RWPE1 (cell line): ENCODE measurements around the gene NANS.
"Not testable (repeated sequence)": the region's sequence is repeated elsewhere in the genome, so short reads cannot be mapped to it uniquely, and the experiment has no call there.

Source experiments
- CTCF ChIA-PET: fragments of 350-600 bp; sonication (Branson Sonifier 250); formaldehyde crosslinking; extraction: SDS; loops from one replicate; lab custom pipeline; 2021; lab: Yijun Ruan, JAX
- POLR2A ChIA-PET: fragments of 400-600 bp; formaldehyde crosslinking; extraction: SDS; loops from one replicate; lab custom pipeline; 2020; ENCODE audit warnings: antibody characterized with exemption; ENCODE audit not compliant: low non-redundant PET; lab: Yijun Ruan, JAX
- DNase-seq: peaks from one replicate; pipeline ENCODE4 v3.0.0; 2012; ENCODE audit warnings: low spot score
- H3K27ac ChIP-seq: fragments of 450-650 bp; 2 replicates; pipeline ENCODE4 v1.5.1; 2017
- CTCF ChIP-seq: fragments of 450-650 bp; conservative IDR thresholded peaks from 2 replicates; pipeline ENCODE4 v1.5.1; 2017; ENCODE audit warnings: low read depth, mild to moderate bottlenecking

Gene NANS

DNA sequence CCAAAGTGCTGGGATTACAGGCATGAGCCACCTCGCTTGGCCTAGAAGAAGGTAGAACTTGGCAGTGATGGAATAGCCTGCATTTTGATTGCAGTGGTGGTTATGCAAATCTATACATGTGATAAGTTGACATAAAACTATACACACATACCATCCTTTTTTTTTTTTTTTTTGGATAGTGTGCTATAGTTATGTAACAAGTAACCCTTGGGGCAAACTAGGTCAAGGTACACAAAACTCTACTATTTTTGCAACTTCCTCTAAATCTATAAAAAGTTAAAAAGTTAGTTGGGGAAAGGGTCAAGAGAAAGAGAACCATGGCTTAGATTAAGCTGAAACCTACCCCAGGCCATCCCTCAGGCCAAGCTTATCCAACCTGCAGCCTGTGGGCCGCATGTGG, 51.4 kb downstream of the NANS start:
- no peak overlapping the region for H3K27ac ChIP-seq
- TF ChIP-seq CTCF = no peak
- ChIA-PET CTCF (interaction anchor here (0.6 to 0.9 kb wide), 3 partner anchors 36 to 185 kb away, joined by 3 to 5 read pairs (median 4); partner anchors contain the start of gene TRMO), POLR2A (interaction anchor here (0.7 kb wide), 1 partner anchor 11 kb away, joined by 5 read pairs; the partner anchor contains the start of gene TRIM14)
- DNase-seq = no peak

DNA sequence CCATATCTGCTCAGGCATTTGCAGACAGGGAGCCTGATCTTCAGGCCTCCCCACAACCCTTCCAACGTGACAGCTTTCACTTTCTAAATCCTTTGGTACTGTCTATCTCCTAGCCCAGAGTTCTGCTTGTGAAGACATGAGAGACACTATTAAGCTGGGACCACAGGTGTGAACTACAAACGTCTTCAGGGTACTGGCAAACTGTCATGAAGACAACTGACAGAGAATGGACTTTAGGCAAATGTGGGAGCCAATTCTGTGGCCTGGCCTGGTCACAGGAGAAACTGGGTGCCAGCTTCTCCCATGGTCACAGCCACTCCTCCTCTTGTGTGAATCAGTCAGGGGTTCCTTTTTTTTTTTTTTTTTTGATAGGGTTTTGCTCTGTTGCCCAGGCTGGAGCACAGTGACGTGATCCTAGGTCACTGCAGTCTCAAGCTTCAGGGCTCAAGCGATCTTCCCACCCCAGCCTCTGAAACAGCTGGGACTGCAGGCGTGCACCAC, 52.0 kb downstream of the NANS start:
- ChIA-PET CTCF (interaction anchor here (0.5 to 0.9 kb wide), 5 partner anchors 16 to 1704 kb away, joined by 3 to 5 read pairs (median 4); partner anchors contain the start of gene TRMO), POLR2A (interaction anchor here (0.7 kb wide), 1 partner anchor 11 kb away, joined by 5 read pairs; the partner anchor contains the start of gene TRIM14)
- peak overlapping the region; percentile 10 for H3K27ac ChIP-seq
- no peak for DNase-seq
- TF ChIP-seq CTCF = no peak

DNA sequence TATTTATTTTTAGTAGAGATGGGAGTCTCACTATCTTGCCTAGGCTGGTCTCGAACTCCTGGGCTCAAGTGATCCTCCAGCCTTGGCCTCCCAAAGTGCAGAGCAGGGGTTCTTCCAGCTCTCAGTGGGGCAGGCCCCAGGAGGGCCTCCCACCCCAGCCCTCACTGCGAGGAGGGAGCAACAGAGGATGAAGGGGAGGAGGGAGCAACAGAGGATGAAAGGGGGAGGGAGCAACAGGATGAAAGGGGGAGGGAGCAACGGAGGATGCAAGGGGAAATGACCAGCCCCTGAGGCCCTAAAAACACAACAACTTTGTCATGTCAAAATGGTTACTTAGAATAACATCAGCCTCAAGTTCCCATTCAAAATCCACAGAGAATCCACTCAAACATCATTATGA, 52.5 kb downstream of the NANS start:
- no peak for TF ChIP-seq CTCF
- no peak for DNase-seq
- ChIA-PET POLR2A (no interaction called here), CTCF (interaction anchor here (0.5 to 1.0 kb wide), 4 partner anchors 16 to 1704 kb away, joined by 3 to 4 read pairs (median 4); no protein-coding TSS in a partner anchor)
- H3K27ac ChIP-seq = peak overlapping the region; percentile 10

DNA sequence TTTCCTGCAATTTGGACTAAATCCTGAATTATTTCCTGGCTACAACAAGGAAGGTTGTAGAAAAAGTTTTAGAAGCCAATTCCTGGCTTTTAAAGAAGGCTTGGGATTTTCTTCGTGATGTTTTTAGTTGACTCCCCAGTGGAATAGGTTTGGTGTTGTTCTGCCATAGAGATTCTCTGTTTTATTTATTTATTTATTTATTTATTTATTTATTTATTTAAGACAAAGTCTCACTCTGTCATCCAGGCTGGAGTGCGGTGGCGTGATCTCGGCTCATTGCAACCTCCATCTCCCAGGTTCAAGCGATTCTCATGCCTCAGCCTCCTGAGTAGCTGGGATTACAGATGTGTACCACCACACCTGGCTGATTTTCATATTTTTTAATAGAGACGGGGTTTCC, 60.6 kb downstream of the NANS start:
- CTCF ChIA-PET, DNase-seq, H3K27ac ChIP-seq, POLR2A ChIA-PET: not testable (repeated sequence)

- ChIA-PET CTCF (interaction anchor here (0.8 to 1.4 kb wide), 2 partner anchors 21 to 74 kb away, joined by 4 to 7 read pairs; partner anchors contain the start of gene CORO2A), POLR2A (no interaction called here)
- TF ChIP-seq CTCF = no peak; the same call in 1 of the 2 replicates
- H3K27ac ChIP-seq = peak overlapping the region; percentile 81
- DNase-seq = peak; percentile 74
Observed at GRCh38 chr9:98117984-98118639, 61.6 kb downstream of the NANS start.

DNA sequence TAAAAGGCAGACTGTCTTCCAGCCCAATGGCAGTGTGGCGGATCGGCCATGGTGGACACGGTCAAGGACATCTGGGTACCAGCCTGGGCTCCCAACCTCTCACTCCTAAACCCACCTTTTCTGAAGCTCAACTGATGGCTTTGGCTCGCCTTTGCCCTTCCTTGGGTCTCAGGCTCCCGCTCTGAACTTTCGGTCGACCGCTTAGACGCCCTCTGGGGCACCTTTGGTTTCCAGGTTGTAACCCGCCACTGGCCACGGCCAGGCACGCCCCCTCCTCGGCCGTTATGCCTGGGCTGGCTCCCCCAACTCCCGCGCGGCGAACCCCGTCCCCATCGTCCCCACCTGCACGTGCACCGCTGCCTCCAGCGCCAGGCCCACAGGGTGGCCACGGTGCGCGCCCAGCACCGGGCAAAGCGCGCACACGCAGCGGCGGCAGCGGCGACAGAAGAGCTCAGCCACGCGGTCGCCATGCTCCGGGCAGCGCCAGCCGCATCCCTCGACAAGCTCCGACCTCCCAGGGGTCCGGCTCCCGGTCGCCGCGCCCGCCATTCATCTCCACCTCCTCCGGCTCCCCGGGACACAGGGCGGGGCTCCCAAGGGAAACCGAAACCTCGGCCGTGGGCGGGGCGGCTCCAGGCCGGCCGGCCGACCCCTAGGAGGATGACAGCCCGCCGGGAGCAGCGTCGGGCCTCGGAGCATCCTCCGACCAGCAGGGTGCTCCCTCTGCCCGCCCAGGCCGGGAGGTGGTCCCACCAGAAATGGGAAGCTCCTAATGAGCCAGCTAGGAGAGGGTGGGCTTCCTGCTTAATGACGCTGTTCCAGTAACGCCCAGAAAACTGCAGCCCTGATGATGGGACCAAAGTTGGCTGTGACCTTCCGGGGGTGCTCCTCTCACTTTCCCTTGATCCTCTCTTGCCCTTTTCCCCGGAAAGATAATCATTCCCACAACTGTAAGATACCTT, 62.4 kb downstream of the NANS start, which contains the start of gene TRIM14:
TRIM14 (minus strand) TSS at position 583 of the 962 bp plus-strand sequence; CDS start at position 549, 34 bp downstream.
- peak; percentile 95 for DNase-seq
- CTCF ChIA-PET = interaction anchor here (0.6 to 1.4 kb wide), 4 partner anchors 22 to 309 kb away, joined by 3 to 7 read pairs (median 4); partner anchors contain the start of gene CORO2A
- POLR2A ChIA-PET = interaction anchor here (0.6 kb wide), 1 partner anchor 11 kb away, joined by 5 read pairs; no protein-coding TSS in a partner anchor
- peak within 1 kb of the TSS; percentile 81 for H3K27ac ChIP-seq
- TF ChIP-seq CTCF = peak; percentile 54
